GM20000 (cell line): ENCODE results near the gene DNLZ.

Experiments used
- DNase-seq: peaks from one replicate; pipeline ENCODE4 v3.0.0; 2012; ENCODE audit warnings: low spot score
- CTCF ChIP-seq: IDR thresholded peaks from 2 replicates; pipeline ENCODE4 v1.5.1; 2012; ENCODE audit warnings: mild to moderate bottlenecking, control low read depth; ENCODE audit errors: extremely low read depth, missing control alignments

DNLZ gene

GRCh38 chr9:136395020-136395340 is 31.4 kb upstream of the DNLZ start:
- DNase-seq = no peak
- no peak for TF ChIP-seq CTCF

GRCh38 chr9:136394312-136395019 is 30.9 kb upstream of the DNLZ start:
- no peak for DNase-seq

GRCh38 chr9:136393531-136393930 is 30.0 kb upstream of the DNLZ start:
- no peak for DNase-seq
- no peak for TF ChIP-seq CTCF

More at GRCh38 chr9:136394312-136395019, 30.9 kb upstream of the DNLZ start:
- TF ChIP-seq CTCF = no peak

- DNase-seq = no peak
- no peak for TF ChIP-seq CTCF
Measured at GRCh38 chr9:136392538-136393449, 29.2 kb upstream of the DNLZ start.

- TF ChIP-seq CTCF = no peak
Measured at GRCh38 chr9:136391737-136392537, 28.4 kb upstream of the DNLZ start.

GRCh38 chr9:136389396-136389795 is 25.9 kb upstream of the DNLZ start:
- no peak for TF ChIP-seq CTCF
- DNase-seq = no peak

More at GRCh38 chr9:136391737-136392537, 28.4 kb upstream of the DNLZ start:
- DNase-seq = no peak
